OCI-LY1 (cell line): ENCODE measurements around the gene IL16.

Experiments
- H2AFZ ChIP-seq: fragments of 200-600 bp; sonication (generic), shearing (Covaris generic); 2 replicates; pipeline ENCODE4 v1.6.0; 2014; ENCODE audit warnings: antibody characterized with exemption, mild to moderate bottlenecking, low read length
- H3F3A ChIP-seq: fragments of 200-600 bp; sonication (generic), shearing (Covaris generic); 2 replicates; pipeline ENCODE4 v1.6.0; 2014; ENCODE audit warnings: mild to moderate bottlenecking, antibody characterized with exemption, low read length, moderate library complexity; ENCODE audit not compliant: insufficient read depth
- H3K27ac ChIP-seq: fragments of 200-600 bp; sonication (generic); 2 replicates; pipeline ENCODE4 v1.5.1; 2014; ENCODE audit warnings: low read length, mixed run types, mild to moderate bottlenecking, low read depth; ENCODE audit not compliant: poor library complexity, severe bottlenecking
- H3K27me3 ChIP-seq: fragments of 200-600 bp; sonication (generic); 2 replicates; pipeline ENCODE4 v1.6.0; 2014; ENCODE audit warnings: antibody characterized with exemption, mild to moderate bottlenecking, low read length, moderate library complexity; ENCODE audit not compliant: insufficient read depth
- H3K36me3 ChIP-seq: fragments of 200-600 bp; sonication (generic); 2 replicates; pipeline ENCODE4 v1.6.1; 2014; ENCODE audit warnings: mild to moderate bottlenecking, antibody characterized with exemption, low read length, moderate library complexity, mixed read lengths; ENCODE audit not compliant: insufficient read depth
- H3K4me1 ChIP-seq: fragments of 200-600 bp; sonication (generic); 2 replicates; pipeline ENCODE4 v1.5.1; 2014; ENCODE audit warnings: mild to moderate bottlenecking, low read length, moderate library complexity; ENCODE audit not compliant: insufficient read depth, severe bottlenecking
- H3K4me2 ChIP-seq: fragments of 200-600 bp; sonication (generic), shearing (Covaris generic); 2 replicates; pipeline ENCODE4 v1.6.1; 2014; ENCODE audit warnings: low read length
- H3K4me3 ChIP-seq: fragments of 200-600 bp; sonication (generic); 2 replicates; pipeline ENCODE4 v1.5.1; 2014; ENCODE audit warnings: low read length, low read depth, mild to moderate bottlenecking, mixed read lengths; ENCODE audit not compliant: poor library complexity, severe bottlenecking
- H3K79me2 ChIP-seq: fragments of 200-600 bp; shearing (Covaris generic); 2 replicates; pipeline ENCODE4 v1.6.1; 2016; ENCODE audit warnings: mixed run types, low read length, mixed read lengths; ENCODE audit not compliant: insufficient read depth
- H3K9ac ChIP-seq: fragments of 200-600 bp; sonication (generic), shearing (Covaris generic); 2 replicates; pipeline ENCODE4 v1.6.1; 2014; ENCODE audit warnings: mild to moderate bottlenecking, low read length, mixed read lengths
- H3K9me2 ChIP-seq: fragments of 200-600 bp; sonication (generic), shearing (Covaris generic); 2 replicates; pipeline ENCODE4 v1.6.1; 2014; ENCODE audit warnings: low read depth, mild to moderate bottlenecking, low read length, mixed read lengths
- H3K9me3 ChIP-seq: fragments of 200-600 bp; shearing (Covaris generic); 2 replicates; pipeline ENCODE4 v1.6.1; 2014; ENCODE audit warnings: low read length, mixed read lengths
- H4K20me1 ChIP-seq: fragments of 200-600 bp; sonication (generic), shearing (Covaris generic); 2 replicates; pipeline ENCODE4 v1.6.0; 2016; ENCODE audit warnings: mild to moderate bottlenecking, low read length; ENCODE audit not compliant: insufficient read depth
- CTCF ChIP-seq: fragments of 200-600 bp; sonication (generic), shearing (Covaris generic); IDR thresholded peaks from 2 replicates; pipeline ENCODE4 v1.5.1; 2017; ENCODE audit warnings: mild to moderate bottlenecking, antibody characterized with exemption, low read length, moderate library complexity, mixed read lengths
- EZH2 ChIP-seq: fragments of 200-600 bp; sonication (generic), shearing (Covaris generic); IDR thresholded peaks from 2 replicates; pipeline ENCODE4 v1.8.0; 2017; ENCODE audit warnings: borderline replicate concordance, mixed run types, mild to moderate bottlenecking, antibody characterized with exemption, low read length, moderate library complexity, mixed read lengths

IL16 gene

GRCh38 chr15:81163961-81164800 lies 32.5 kb upstream of the IL16 start:
- H3K4me2 ChIP-seq, result no peak overlapping the region
- no peak overlapping the region for H3K4me3 ChIP-seq
- H3K9me2 ChIP-seq, result no peaks in the 10 kb centered on the region
- no peak overlapping the region for H2AFZ ChIP-seq
- H3K36me3 ChIP-seq, result no peaks in the 10 kb centered on the region
- H4K20me1 ChIP-seq, result no peaks in the 10 kb centered on the region
- H3K27ac ChIP-seq, result no peak overlapping the region
- H3K79me2 ChIP-seq, result no peaks in the 10 kb centered on the region
- TF ChIP-seq CTCF, result no peak
- TF ChIP-seq EZH2, result no peak
- H3K9ac ChIP-seq, result no peak overlapping the region
- no peaks in the 10 kb centered on the region for H3K4me1 ChIP-seq
- H3K27me3 ChIP-seq, result 0 out of 2 replicates have a peak, but pooled peaks cover 4% of the 10 kb centered on the region
- no peaks in the 10 kb centered on the region for H3K9me3 ChIP-seq
- H3F3A ChIP-seq, result no peaks in the 10 kb centered on the region

GRCh38 chr15:81165535-81165934 lies 31.1 kb upstream of the IL16 start:
- Histone ChIP-seq H3F3A (no peaks in the 10 kb centered on the region), H3K27ac (no peak overlapping the region), H4K20me1 (no peaks in the 10 kb centered on the region), H2AFZ (no peak overlapping the region), H3K36me3 (no peaks in the 10 kb centered on the region), H3K9me3 (no peaks in the 10 kb centered on the region), H3K27me3 (0 out of 2 replicates have a peak, but pooled peaks cover 4% of the 10 kb centered on the region), H3K9ac (no peak overlapping the region), H3K9me2 (no peaks in the 10 kb centered on the region), H3K79me2 (no peaks in the 10 kb centered on the region), H3K4me2 (no peak overlapping the region), H3K4me1 (no peaks in the 10 kb centered on the region), H3K4me3 (no peak overlapping the region)
- TF ChIP-seq CTCF (no peak), EZH2 (no peak)

- no peaks in the 10 kb centered on the region for H4K20me1 ChIP-seq
- no peaks in the 10 kb centered on the region for H3K9me3 ChIP-seq
- H3K9ac ChIP-seq, result no peak overlapping the region
- H3K27me3 ChIP-seq, result 0 out of 2 replicates have a peak, but pooled peaks cover 2% of the 10 kb centered on the region
- TF ChIP-seq CTCF (no peak), EZH2 (no peak)
- no peak overlapping the region for H3K27ac ChIP-seq
- no peaks in the 10 kb centered on the region for H3K36me3 ChIP-seq
- no peaks in the 10 kb centered on the region for H3F3A ChIP-seq
- no peak overlapping the region for H2AFZ ChIP-seq
- H3K79me2 ChIP-seq, result no peaks in the 10 kb centered on the region
- no peaks in the 10 kb centered on the region for H3K4me1 ChIP-seq
- H3K4me3 ChIP-seq, result no peak overlapping the region
- no peak overlapping the region for H3K4me2 ChIP-seq
- no peaks in the 10 kb centered on the region for H3K9me2 ChIP-seq
These were observed 29.9 kb upstream of the IL16 start for GRCh38 chr15:81166636-81167305.
